Fibroblast of skin of back (primary cell): ENCODE data around the gene ZNF646. TPM values are rescaled to one million over a fixed set of nuclear protein-coding genes. Genes with fewer than 3 reads are reported as not detected.

Experiments used
- DNase-seq: peaks from one replicate; pipeline ENCODE4 v3.0.0-alpha.2; 2013
- polyA plus RNA-seq, 2 experiments: library from polyadenylated mRNA; unstranded; fragments of 120-200 nt; gene quantifications; one replicate each; pipeline ENCODE4 v1.2.1, GENCODE V29; 2013; ENCODE audit not compliant: insufficient read length in 2 of 2

Gene ZNF646
- polyA plus RNA-seq (2013, experiment 1 of 2; ENCODE audit: insufficient read length) = 9.1 TPM
- 7.4 TPM for polyA plus RNA-seq (2013, experiment 2 of 2; ENCODE audit: insufficient read length)

GRCh38 chr16:31073970-31074813 is at the start of gene ZNF646, which contains the start of gene ZNF668:
ZNF646 (plus strand) TSS chr16:31074422; CDS start chr16:31076325, 1,903 bp downstream.
ZNF668 (minus strand) TSS chr16:31074240; CDS start chr16:31064459, 9,781 bp downstream.
- DNase-seq = peak; percentile 100

DNA sequence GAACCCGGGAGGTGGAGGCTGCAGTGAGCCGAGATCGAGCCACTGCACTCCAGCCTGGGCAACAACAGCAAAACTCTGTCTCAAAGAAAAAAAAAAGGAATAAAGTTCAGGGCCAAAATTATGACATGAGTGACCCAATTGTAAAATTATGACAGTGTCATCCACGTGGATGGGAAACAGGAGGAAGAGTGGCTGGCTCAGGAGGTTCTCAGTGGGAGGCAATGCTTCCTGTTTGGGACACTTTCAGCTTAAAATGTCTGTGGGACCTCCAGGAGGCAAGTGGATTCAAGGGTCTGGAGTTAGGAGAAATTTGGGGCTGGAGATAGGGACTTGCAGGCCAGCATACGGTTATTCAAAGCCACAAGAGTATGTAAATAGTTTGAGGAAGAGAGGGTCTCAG is 48.9 kb upstream of the ZNF646 start:
- no peak for DNase-seq

GRCh38 chr16:31029272-31029671 is 45.0 kb upstream of the ZNF646 start:
- no peak for DNase-seq

DNA sequence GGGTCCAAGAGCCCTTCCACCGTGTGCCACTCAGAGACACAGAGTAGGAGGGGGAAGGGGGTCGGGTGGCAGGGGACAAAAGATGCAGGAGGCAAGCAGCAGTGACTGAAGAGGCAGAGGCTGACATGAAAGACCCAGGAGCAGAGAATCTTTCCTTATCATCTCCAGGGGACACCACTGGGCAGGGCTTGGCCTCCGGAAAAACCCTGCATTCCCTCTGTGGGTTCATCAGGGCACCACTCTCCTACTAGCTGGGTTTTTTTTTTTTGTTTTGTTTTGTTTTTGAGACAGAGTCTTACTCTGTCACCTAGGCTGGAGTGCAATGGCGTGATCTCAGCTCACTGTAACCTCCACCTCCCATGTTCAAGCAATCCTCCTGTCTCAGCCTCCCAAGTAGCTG is 42.9 kb upstream of the ZNF646 start:
- no peak for DNase-seq

DNA sequence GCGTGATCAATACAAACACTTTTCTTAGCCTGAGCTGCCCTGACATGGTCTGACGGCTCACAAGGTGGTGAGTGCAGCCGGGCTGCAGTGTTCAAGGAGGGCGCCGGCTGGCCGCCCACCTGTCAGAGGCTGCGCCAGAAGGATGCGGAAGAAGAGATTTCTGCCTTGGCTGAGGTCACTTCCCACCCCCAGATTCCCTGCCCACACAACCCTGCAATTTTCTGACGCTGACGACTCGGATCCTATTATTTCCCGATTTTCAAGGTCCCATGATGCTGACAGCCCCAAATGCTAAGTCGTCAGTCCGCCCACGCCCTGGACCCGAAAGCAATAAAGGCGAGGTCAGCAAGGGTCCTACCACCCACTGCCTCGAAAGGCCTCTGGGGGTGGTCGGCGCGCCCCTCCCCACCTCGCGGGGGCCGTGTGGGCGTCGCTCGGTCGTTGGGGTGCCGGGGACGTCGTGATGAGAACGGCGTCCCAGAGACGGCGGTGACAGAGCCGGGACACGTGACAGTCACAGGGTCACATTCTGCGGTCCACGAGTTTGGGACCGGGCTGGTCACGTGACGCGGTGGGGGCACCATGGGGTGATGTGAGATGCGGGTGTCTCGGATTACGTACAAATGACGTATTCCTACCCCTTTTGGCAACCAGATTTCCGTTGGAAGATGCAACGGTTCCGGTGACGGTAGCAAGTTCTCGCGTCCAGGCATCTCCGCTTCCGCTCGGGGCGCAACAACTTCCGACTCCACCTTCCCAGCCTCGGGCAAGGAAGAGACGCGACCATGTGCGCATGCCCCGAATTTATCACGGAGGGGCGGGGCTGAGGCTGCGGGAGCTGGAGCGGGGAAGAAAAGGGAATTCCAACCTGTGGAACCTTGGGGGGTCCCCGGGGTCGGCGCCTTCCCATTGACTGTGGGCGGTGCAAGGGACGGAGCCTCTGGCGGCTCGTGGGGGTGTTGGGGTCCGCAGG is 41.2 kb upstream of the ZNF646 start, which contains the start of gene STX4:
STX4 (plus strand) TSS at position 823 of the 973 bp plus-strand sequence. CDS start 248 bp downstream, outside the sequence.
- peak; percentile 96 for DNase-seq

DNA sequence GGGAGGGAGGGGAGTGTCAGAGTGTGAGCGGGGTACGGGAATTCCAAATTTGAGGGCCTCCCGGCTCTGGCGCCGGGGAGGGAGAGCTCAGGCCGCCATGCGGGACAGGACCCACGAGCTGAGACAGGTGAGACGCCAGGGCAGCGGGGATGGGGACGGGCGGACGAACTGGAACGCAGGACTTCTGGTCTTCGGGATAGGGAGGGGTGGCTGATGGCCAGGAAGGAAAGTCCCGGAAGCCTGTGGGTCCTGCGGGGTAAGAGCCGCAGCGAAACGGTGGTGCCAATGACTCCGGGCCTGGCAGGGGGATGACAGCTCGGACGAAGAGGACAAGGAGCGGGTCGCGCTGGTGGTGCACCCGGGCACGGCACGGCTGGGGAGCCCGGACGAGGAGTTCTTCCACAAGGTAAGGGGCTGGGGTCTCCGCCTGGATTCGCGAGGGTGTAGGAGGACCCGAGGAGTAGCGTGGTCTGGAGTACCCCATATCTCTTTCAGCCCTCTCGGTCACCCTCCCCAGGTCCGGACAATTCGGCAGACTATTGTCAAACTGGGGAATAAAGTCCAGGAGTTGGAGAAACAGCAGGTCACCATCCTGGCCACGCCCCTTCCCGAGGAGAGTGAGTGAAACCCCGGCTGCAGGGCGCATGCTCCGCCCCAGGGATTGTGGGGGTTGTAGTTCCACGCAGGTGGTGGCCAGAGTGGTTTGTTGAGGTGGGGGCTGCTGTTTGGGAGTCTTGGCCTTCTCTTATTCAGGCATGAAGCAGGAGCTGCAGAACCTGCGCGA is 40.3 kb upstream of the ZNF646 start:
- peak; percentile 82 for DNase-seq

DNA sequence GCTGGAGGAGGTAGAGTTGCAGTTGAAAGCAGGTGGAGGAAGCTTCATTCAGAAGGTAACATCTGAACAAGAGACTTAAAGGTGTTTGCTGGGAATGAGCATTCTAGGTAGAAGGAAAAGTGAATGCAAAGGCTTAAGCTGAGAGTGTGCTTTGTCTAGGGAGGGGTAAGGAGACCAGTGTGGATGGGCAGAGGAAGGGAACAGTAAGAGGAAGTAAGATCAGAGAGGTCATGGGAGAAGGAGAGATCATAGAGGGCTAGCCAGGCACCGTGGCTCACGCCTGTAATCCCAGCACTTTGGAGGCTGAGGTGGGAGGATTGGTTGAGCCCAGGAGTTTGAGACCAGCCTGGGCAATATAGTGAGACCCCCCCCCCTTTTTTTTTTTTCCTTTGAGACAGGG is 37.5 kb upstream of the ZNF646 start:
- no peak for DNase-seq

GRCh38 chr16:31038993-31039392 is 35.2 kb upstream of the ZNF646 start:
- DNase-seq = no peak

GRCh38 chr16:31042866-31043265 is 31.4 kb upstream of the ZNF646 start:
- DNase-seq = no peak

GRCh38 chr16:31043352-31043751 is 30.9 kb upstream of the ZNF646 start:
- DNase-seq = no peak

DNA sequence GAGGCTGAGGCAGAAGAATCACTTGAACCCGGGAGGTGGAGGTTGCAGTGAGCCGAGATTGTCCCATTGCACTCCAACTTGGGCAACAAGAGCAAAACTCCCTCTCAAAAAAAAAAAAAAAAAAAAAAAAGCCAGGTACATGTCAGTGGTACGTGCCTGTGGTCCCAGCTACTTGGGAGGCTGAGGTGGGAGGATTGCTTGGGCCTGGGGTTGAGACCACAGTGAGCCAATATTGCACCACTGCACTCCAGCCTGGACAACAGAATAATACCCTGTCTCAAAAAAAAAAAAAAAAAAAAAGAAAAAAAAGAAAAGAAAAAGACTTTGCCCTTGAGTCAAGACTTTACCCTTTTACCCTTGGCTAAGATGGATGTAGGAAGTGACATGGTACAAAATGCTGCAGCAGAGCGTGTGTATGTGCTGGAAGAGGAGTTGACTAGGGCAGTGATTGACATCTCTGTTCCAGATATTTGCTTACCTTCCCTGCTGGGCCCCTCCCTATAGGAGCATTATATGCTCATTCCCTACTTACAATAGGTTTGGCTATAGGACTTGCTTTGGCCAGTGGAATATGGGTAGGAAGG is 30.2 kb upstream of the ZNF646 start:
- DNase-seq = no peak

DNA sequence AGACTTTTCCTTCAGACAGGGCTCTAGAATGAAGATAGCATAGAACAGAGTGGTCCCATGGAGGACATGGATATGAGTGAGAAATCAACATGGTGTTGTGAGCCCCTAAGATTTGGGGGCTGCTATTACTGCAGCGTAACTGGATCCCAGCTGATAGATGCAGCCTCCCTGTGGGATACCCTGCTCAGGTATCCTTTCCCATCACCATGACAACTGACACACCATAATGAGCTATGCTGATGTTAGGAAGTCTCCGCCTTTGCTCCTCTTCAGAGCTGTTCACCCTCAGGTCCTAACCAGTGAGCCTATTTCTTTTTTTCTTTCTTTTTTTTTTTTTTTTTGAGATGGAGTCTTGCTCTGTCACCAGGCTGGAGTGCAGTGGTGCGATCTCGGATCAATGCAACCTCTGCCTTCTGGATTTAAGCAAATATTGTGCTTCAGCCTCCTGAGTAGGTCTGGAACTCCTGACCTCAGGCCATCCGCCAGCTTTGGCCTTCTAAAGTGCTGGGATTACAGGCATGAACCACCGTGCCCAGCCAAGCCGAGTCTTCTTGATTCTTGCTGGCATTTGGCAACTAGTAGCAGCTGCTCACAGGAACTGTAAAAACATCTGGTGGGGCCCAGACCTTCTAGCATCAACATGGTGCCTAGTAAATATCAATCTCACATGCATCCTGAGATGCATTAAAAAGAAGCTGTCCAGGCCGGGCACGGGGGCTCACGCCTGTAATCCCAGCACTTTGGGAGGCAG is 23.8 kb upstream of the ZNF646 start:
- no peak for DNase-seq

DNA sequence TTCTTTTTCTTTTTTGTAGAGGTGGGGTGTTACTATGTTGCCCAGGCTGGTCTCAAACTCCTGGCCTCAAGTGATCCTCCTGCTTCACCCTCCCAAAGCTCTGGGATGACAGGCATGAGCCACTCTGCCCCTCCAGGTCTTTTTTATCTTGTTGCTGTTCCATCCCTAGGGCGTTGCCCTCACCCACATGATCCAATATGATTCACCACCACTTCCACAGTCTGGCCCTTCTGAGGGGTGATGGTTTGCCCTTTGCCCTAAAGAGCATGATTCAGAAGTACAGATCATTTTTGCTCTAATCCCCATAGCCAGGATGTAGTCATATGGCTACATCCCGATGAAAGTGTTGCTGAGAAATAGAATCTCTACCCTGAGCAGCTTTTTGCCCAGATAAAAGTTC is 22.1 kb upstream of the ZNF646 start:
- DNase-seq = peak; percentile 95

- no peak for DNase-seq
Measured at GRCh38 chr16:31055613-31056012, 18.6 kb upstream of the ZNF646 start.

DNA sequence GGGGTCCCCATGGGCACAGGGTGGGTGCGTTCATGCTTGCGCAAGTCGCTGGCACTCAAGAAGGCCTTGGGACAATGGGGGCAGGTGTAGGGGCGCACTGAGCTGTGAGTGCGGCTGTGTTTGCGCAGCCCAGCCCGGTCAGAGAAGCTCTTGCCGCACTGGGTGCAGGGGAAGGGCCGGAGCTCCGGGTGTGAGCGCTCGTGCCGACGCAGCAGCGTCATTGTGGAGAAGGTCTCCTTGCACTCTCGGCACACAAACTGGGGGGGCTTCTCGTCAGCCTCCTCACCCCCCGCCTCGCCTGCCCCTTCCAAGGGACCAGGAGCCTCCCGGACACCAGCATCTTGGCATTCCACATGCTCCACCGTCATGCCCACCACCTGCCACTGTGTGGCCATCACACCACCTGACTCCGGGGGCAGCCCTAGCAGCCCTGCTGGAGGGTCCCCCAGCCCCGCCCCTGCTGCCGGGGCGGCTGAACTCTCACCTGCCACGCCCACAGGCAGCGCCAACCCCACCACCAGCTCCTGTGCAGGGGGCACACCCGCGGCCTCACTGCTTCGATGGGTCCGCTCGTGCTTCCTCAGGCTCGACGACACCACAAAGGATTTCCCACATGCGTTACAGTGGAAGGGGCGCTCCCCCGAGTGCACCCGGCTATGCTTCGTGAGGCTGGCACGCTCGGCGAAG is 13.0 kb upstream of the ZNF646 start:
- DNase-seq = no peak

- no peak for DNase-seq
Measured at GRCh38 chr16:31061813-31062440, 12.3 kb upstream of the ZNF646 start.

DNA sequence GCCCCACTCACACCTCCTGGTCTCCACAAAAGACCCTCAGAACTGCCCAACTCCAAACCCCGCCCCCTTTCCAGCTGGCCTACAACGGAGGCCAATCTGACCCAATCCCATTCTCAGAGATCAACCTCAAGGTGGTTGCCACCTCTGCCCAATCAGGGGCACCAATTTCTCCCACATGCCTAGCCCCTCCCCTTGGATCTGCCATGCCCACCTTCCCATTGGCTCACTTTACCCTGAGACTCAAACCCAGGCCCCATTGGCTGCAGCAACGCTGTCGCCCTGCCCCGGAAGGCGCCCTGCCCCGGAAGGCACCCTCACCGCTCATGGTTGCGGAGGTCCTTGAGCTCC is 10.8 kb upstream of the ZNF646 start:
- no peak for DNase-seq

GRCh38 chr16:31063843-31064611 is 10.2 kb upstream of the ZNF646 start:
- no peak for DNase-seq

DNA sequence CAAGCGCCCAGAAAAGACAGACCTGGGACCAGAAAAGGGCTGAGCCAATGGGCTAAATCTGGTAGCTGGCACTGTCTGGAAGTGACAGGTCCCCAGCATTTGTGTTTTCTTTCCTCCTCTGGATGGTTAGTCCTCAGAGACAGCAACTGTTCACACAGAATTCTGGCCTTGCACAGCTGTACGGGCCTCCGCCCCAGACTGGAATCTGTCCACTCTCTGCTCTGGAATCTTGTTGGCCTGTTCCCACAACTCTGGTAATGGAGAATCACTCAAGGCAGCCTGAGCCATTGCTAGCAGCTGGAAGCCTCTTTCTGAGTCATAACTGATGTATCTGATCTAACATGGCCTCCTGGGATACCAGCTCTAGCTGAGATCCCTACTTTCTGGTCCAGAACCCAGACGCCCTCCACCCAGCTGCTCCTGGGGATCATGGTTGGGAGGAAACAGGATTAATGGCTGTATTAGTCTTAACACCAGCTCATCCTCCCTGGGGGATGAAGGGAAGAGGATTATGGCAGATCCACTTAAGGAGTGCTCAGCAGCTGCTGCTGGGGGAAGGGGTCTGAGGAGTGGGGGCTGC is 9.2 kb upstream of the ZNF646 start:
- DNase-seq = peak; percentile 98
